ENCODE results near the gene SIX5. TPM values are rescaled to one million over a fixed set of nuclear protein-coding genes. Genes with fewer than 3 reads are reported as not detected.

SIX5 gene
- total RNA-seq, 1 experiment from 2014 or later, result 9.3 TPM

- Histone ChIP-seq H3F3A (ENCODE audit: low read length, unreplicated experiment) (no peaks in the 10 kb centered on the region), H2AFZ (ENCODE audit: low read length) (no peak overlapping the region), H3K79me2 (ENCODE audit: low read length) (no peaks in the 10 kb centered on the region), H3K4me3 (ENCODE audit: low read length) (no peak overlapping the region), H3K9me3 (ENCODE audit: low read length) (no peaks in the 10 kb centered on the region), H4K20me1 (ENCODE audit: low read length) (no peaks in the 10 kb centered on the region), H3K36me3 (ENCODE audit: low read depth, low read length) (no peaks in the 10 kb centered on the region), H3K4me1 (ENCODE audit: insufficient read depth, low read length) (peaks cover 36% of the 10 kb centered on the region), H3K9me2 (replicated peaks; ENCODE audit: low read length) (no peaks in the 10 kb centered on the region), H3K27ac (ENCODE audit: low read length) (no peak overlapping the region), H3K27me3 (ENCODE audit: low read length) (no peaks in the 10 kb centered on the region), H3K4me2 (ENCODE audit: low read length) (no peak overlapping the region), H3K9ac (ENCODE audit: low read length) (no peak overlapping the region)
- POLR2A ChIA-PET (ENCODE audit: unreplicated experiment), result no interaction called here
- TSS peak; percentile 3 for BruUV-seq (replicated peaks)
- CTCF ChIA-PET, result no interaction called here
- DNase-seq, result no peak
- TF ChIP-seq, protein P1, sequence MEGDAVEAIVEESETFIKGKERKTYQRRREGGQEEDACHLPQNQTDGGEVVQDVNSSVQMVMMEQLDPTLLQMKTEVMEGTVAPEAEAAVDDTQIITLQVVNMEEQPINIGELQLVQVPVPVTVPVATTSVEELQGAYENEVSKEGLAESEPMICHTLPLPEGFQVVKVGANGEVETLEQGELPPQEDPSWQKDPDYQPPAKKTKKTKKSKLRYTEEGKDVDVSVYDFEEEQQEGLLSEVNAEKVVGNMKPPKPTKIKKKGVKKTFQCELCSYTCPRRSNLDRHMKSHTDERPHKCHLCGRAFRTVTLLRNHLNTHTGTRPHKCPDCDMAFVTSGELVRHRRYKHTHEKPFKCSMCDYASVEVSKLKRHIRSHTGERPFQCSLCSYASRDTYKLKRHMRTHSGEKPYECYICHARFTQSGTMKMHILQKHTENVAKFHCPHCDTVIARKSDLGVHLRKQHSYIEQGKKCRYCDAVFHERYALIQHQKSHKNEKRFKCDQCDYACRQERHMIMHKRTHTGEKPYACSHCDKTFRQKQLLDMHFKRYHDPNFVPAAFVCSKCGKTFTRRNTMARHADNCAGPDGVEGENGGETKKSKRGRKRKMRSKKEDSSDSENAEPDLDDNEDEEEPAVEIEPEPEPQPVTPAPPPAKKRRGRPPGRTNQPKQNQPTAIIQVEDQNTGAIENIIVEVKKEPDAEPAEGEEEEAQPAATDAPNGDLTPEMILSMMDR (conservative IDR thresholded peaks at IDR 0.05; ENCODE audit: low read depth, low read length), result no peak
- TF ChIP-seq EZH2 (IDR thresholded peaks at IDR 0.05; ENCODE audit: low read length, unreplicated experiment) (no peak), EZH2phosphoT487 (IDR thresholded peaks at IDR 0.05; ENCODE audit: borderline replicate concordance, low read length) (no peak)
- intact Hi-C loops (cut with micrococcal nuclease), result no loop called here
- no peak for ATAC-seq
Measured at GRCh38 chr19:45777395-45777961, 8.4 kb upstream of the SIX5 start.

- Histone ChIP-seq H2AFZ (ENCODE audit: low read length) (no peak overlapping the region), H3K4me2 (ENCODE audit: low read length) (no peak overlapping the region), H3K36me3 (ENCODE audit: low read depth, low read length) (no peaks in the 10 kb centered on the region), H3K9ac (ENCODE audit: low read length) (no peak overlapping the region), H3F3A (ENCODE audit: low read length, unreplicated experiment) (no peaks in the 10 kb centered on the region), H3K27ac (ENCODE audit: low read length) (no peak overlapping the region), H3K79me2 (ENCODE audit: low read length) (no peaks in the 10 kb centered on the region), H3K27me3 (ENCODE audit: low read length) (no peaks in the 10 kb centered on the region), H3K4me3 (ENCODE audit: low read length) (no peak overlapping the region), H3K4me1 (ENCODE audit: insufficient read depth, low read length) (peaks cover 27% of the 10 kb centered on the region), H4K20me1 (ENCODE audit: low read length) (no peaks in the 10 kb centered on the region), H3K9me2 (replicated peaks; ENCODE audit: low read length) (no peaks in the 10 kb centered on the region), H3K9me3 (ENCODE audit: low read length) (no peaks in the 10 kb centered on the region)
- BruUV-seq (replicated peaks), result no TSS peak
- ChIA-PET CTCF (no interaction called here), POLR2A (ENCODE audit: unreplicated experiment) (no interaction called here)
- no peak for TF ChIP-seq EZH2 (IDR thresholded peaks at IDR 0.05; ENCODE audit: low read length, unreplicated experiment)
- no peak for DNase-seq
- intact Hi-C loops (cut with micrococcal nuclease), result no loop called here
- no peak for ATAC-seq
Measured at GRCh38 chr19:45774765-45775164, 5.7 kb upstream of the SIX5 start.

- BruUV-seq (replicated peaks), result no TSS peak
- Histone ChIP-seq H3F3A (ENCODE audit: low read length, unreplicated experiment) (no peaks in the 10 kb centered on the region), H3K9me2 (replicated peaks; ENCODE audit: low read length) (no peaks in the 10 kb centered on the region), H4K20me1 (ENCODE audit: low read length) (no peaks in the 10 kb centered on the region), H3K27ac (ENCODE audit: low read length) (no peak overlapping the region), H3K27me3 (ENCODE audit: low read length) (no peaks in the 10 kb centered on the region), H3K4me2 (ENCODE audit: low read length) (no peak overlapping the region), H2AFZ (ENCODE audit: low read length) (no peak overlapping the region), H3K36me3 (ENCODE audit: low read depth, low read length) (no peaks in the 10 kb centered on the region), H3K4me3 (ENCODE audit: low read length) (no peak overlapping the region), H3K9ac (ENCODE audit: low read length) (no peak overlapping the region), H3K79me2 (ENCODE audit: low read length) (no peaks in the 10 kb centered on the region), H3K9me3 (ENCODE audit: low read length) (no peaks in the 10 kb centered on the region), H3K4me1 (ENCODE audit: insufficient read depth, low read length) (0 out of 2 replicates have a peak, but pooled peaks cover 21% of the 10 kb centered on the region)
- POLR2A ChIA-PET (ENCODE audit: unreplicated experiment), result no interaction called here
- no peak for DNase-seq
- TF ChIP-seq EZH2phosphoT487 (IDR thresholded peaks at IDR 0.05; ENCODE audit: borderline replicate concordance, low read length) (no peak), EZH2 (IDR thresholded peaks at IDR 0.05; ENCODE audit: low read length, unreplicated experiment) (no peak)
- TF ChIP-seq, protein P1 (conservative IDR thresholded peaks at IDR 0.05; ENCODE audit: low read depth, low read length), result no peak
- intact Hi-C loops (cut with micrococcal nuclease), result no loop called here
- ATAC-seq, result no peak
- CTCF ChIA-PET, result no interaction called here
Measured at GRCh38 chr19:45773384-45773783, 4.3 kb upstream of the SIX5 start.
